Upper lobe of left lung (tissue), 6 donors: Measurements from ENCODE around the gene CDT1. TPM values are rescaled to one million over a fixed set of nuclear protein-coding genes. Genes with fewer than 3 reads are reported as not detected.

ENCODE experiments used
- ATAC-seq, 2 donors: fragments of 200-7000 bp; cut with Tn5 transposase; one replicate each; pipeline ENCODE4 v1.9.1; 2022; ENCODE audit warnings: mild to moderate bottlenecking in 2 of 2, moderate library complexity in 2 of 2; ENCODE audit not compliant: low FRiP score in 2 of 2
- DNase-seq, 2 donors: peaks; one replicate each; pipeline ENCODE4 v3.0.0-alpha.2; 2019 to 2020
- H3K27ac ChIP-seq, 4 donors: fragments of 200-600 bp; sonication (generic); one replicate each; pipeline ENCODE4 v1.5.1; 2016 to 2019
- H3K27me3 ChIP-seq, 4 donors: fragments of 200-600 bp; sonication (generic); one replicate each; pipeline ENCODE4 v1.5.1; 2017 to 2019
- H3K36me3 ChIP-seq, 4 donors: fragments of 200-600 bp; sonication (generic); one replicate each; pipeline ENCODE4 v1.5.1; 2016 to 2019
- H3K4me1 ChIP-seq, 4 donors: fragments of 200-600 bp; sonication (generic); one replicate each; pipeline ENCODE4 v1.5.1; 2018 to 2019
- H3K4me3 ChIP-seq, 4 donors: fragments of 200-600 bp; sonication (generic); one replicate each; pipeline ENCODE4 v1.5.1; 2017 to 2019; ENCODE audit warnings: mild to moderate bottlenecking in 2 of 4, moderate library complexity in 1 of 4
- H3K9me3 ChIP-seq, 4 donors: fragments of 200-600 bp; sonication (generic); one replicate each; pipeline ENCODE4 v1.5.1; 2018 to 2019
- EP300 ChIP-seq, 4 donors: sonication (generic); formaldehyde crosslinking; IDR thresholded peaks; one replicate each; pipeline ENCODE4 v1.5.1; 2017; ENCODE audit warnings: antibody characterized with exemption in 4 of 4, control low read depth in 2 of 4
- POLR2A ChIP-seq, 4 donors: fragments of 450-650 bp; IDR thresholded peaks; one replicate each; pipeline ENCODE4 v1.5.1; 2016 to 2017; ENCODE audit warnings: antibody characterized with exemption in 4 of 4, mild to moderate bottlenecking in 2 of 4
- POLR2AphosphoS5 ChIP-seq, 2 donors: sonication (generic); formaldehyde crosslinking; IDR thresholded peaks; one replicate each; pipeline ENCODE4 v1.5.1; 2017; ENCODE audit warnings: antibody characterized with exemption in 2 of 2
- WGBS, 2 donors: methylation state at CpG; one replicate each; pipeline ENCODE4 v1.1.5; 2017 to 2018; 5-methylcytosine and 5-hydroxymethylcytosine counted together
- total RNA-seq, 6 donors: library from RNA; depleted of rRNA in 4 of 6; stranded (reverse); fragments of >200 nt in 4 of 6; gene quantifications; one replicate each; pipeline versions ENCODE4 v1.1.0 to v1.2.1, GENCODE V29; 2016 to 2021
- TF ChIP-seq, protein P1 (sequence below), 6 experiments: fragments of 450-650 bp in 4 of 6; fragments of 200-600 bp in 2 of 6; sonication (generic) in 2 of 6; IDR thresholded peaks; one replicate each; pipeline ENCODE4 v1.5.1; 2016 to 2019; ENCODE audit warnings: antibody characterized with exemption in 6 of 6
- donor health status: DM: no; HTN: no; CAD: no; lungs with moderate emphysema.
- donor health status: DM: no; HTN: yes; CAD: no; lungs with severe emphysema.

CDT1 gene
- total RNA-seq, 6 donors from 2014 or later, result 2.3 to 4.7 (median 3.5) TPM; not detected in 1

DNA sequence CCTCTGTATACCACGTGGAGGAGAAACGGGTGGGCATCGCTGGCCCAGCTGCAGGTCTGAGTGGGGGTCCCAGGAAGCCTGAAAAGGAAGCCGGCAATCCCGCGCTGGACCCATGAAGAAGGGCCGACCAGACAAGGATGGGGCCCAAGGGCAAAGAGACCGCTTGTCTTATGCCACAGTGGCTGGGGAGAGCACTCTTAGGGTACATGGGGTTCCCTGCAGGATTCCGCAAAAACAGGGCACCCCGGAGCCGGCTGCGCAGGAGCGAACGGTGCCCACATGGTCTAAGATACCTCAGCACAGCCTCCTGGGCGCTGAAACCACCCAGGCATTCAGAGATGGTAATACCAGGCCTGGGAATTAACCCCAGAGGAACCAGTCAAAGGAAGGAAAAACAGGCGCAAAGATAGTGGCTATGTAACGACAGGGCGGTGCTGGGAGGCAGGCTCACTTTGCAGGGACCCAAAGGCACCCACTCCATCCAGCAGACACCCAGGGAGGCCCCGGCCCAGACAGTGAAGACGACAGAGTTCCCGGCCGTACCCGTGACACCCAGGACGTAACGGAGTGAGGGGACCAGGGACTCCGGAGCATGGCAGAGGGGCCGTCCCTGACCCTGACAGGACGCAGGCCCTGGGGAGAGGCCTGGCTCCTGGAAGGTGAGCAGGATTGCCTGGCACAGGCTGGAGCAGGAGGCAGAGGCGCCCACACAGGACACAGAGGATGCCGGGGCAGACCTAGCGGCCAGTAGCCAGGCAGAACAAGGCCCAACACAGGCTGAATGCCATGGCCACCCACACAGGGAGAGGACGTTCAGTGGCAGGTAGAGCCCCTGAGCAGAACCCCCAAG, 28.8 kb upstream of the CDT1 start:
- ATAC-seq (no peak), DNase-seq (peak in 1 of 2 donors; percentile 66)
- Histone ChIP-seq H3K9me3 (no peaks in the 10 kb centered on the region), H3K4me3 (no peak overlapping the region), H3K4me1 (peaks cover 60 to 88% (median 73%) of the 10 kb centered on the region in 4 donors), H3K36me3 (peaks cover 0 to 3% (median 0%) of the 10 kb centered on the region in 4 donors), H3K27me3 (no peaks in the 10 kb centered on the region), H3K27ac (peak overlapping the region; percentile 48 to 79 (median 72))
- TF ChIP-seq EP300 (IDR thresholded peaks at IDR 0.05) (no peak), POLR2A (IDR thresholded peaks at IDR 0.05) (no peak)
- 84 to 91% methylated on average over 19 to 31 of the region's 32 CpGs for WGBS, 2 donors

DNA sequence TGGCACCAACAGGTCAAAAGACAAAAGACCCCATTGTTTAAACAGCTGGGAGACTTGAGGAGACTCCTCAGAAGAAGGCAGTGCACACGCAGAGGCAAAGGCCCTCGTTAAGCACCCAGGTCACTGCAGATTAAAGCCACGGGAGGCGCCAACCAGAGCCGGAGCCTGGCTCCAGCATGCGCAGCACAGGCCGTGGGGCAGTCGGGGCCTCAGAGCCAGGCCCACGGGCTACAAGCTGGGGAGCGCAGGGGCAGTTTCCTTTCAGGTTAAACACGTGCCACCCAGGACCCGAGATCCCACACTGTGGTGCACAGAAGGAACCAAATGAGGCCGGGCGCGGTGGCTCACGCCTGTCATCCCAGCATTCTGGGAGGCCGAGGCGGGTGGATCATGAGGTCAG, 27.8 kb upstream of the CDT1 start:
- H3K4me3 ChIP-seq, result no peak overlapping the region
- DNase-seq (peak in 1 of 2 donors; percentile 64), ATAC-seq (no peak)
- H3K27me3 ChIP-seq, result no peaks in the 10 kb centered on the region
- TF ChIP-seq POLR2A (IDR thresholded peaks at IDR 0.05), result no peak
- TF ChIP-seq POLR2AphosphoS5 (IDR thresholded peaks at IDR 0.05), result no peak
- TF ChIP-seq, protein P1, sequence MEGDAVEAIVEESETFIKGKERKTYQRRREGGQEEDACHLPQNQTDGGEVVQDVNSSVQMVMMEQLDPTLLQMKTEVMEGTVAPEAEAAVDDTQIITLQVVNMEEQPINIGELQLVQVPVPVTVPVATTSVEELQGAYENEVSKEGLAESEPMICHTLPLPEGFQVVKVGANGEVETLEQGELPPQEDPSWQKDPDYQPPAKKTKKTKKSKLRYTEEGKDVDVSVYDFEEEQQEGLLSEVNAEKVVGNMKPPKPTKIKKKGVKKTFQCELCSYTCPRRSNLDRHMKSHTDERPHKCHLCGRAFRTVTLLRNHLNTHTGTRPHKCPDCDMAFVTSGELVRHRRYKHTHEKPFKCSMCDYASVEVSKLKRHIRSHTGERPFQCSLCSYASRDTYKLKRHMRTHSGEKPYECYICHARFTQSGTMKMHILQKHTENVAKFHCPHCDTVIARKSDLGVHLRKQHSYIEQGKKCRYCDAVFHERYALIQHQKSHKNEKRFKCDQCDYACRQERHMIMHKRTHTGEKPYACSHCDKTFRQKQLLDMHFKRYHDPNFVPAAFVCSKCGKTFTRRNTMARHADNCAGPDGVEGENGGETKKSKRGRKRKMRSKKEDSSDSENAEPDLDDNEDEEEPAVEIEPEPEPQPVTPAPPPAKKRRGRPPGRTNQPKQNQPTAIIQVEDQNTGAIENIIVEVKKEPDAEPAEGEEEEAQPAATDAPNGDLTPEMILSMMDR (IDR thresholded peaks at IDR 0.05), result no peak
- no peak overlapping the region for H3K27ac ChIP-seq
- 90 to 93% methylated on average over 13 to 18 of the region's 18 CpGs for WGBS, 2 donors
- peaks cover 60 to 88% (median 73%) of the 10 kb centered on the region in 4 donors for H3K4me1 ChIP-seq
- H3K36me3 ChIP-seq, result peaks cover 0 to 3% (median 0%) of the 10 kb centered on the region in 4 donors
- H3K9me3 ChIP-seq, result no peaks in the 10 kb centered on the region

DNA sequence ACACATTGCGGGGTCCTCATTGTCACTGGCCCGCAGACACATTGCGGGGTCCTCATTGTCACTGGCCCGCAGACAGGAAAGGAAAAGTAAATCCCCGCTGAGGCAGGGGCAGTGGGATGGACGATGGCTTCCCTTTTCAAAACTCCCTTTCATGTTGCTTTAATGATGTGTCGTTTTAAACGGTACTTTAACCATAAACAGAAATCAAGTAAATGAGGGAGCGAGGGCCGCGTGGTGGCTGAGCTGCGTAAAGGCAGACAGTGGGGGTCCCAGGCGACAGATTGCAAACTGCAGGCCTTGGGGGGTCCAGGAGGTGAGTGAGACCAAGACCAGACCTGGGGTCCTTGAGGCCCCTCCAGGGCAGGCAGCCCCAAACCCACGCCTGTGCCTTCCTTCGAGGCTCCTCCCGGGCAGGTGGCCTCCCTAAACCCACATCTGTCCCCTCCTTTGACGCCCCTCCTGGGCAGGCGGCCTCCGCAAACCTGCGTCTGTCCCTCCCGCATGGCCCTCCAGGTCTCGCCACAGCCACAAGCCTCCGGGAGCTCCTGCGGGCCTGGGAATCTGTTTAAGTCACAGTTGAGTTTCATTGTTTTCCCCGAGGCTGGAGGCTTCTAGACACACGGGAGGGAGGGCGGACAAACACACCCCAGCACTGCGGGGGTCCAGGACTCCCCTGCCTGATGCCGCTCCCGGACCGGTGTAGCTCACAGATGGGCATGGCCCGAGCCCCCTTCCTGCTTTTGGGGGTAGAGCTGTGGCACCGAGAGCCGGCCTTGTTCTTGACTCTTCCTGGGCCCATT, 25.9 kb upstream of the CDT1 start:
- DNase-seq (peak in 1 of 2 donors; percentile 73), ATAC-seq (no peak)
- H3K27ac ChIP-seq, result no peak overlapping the region
- 79 to 85% methylated on average over 21 to 34 of the region's 34 CpGs for WGBS, 2 donors
- peaks cover 62 to 91% (median 74%) of the 10 kb centered on the region in 4 donors for H3K4me1 ChIP-seq
- peaks cover 0 to 3% (median 0%) of the 10 kb centered on the region in 4 donors for H3K36me3 ChIP-seq
- no peak overlapping the region for H3K4me3 ChIP-seq
- H3K9me3 ChIP-seq, result no peaks in the 10 kb centered on the region
- TF ChIP-seq POLR2AphosphoS5 (IDR thresholded peaks at IDR 0.05) (no peak), POLR2A (IDR thresholded peaks at IDR 0.05) (no peak), EP300 (IDR thresholded peaks at IDR 0.05) (no peak)
- TF ChIP-seq, protein P1 (IDR thresholded peaks at IDR 0.05), result no peak
- no peaks in the 10 kb centered on the region for H3K27me3 ChIP-seq

DNA sequence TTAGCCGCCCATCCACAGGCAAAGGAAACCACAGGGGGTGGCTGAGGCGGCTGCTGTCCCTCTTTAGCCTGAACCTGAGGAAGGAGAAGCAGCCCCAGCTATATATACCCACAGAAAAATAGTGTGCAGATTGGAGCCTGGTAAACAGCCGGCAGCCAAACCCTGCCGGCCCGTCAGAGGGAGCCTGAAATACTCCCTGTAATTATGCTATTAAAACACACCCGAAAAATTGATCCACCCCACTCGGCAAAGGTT, 25.4 kb upstream of the CDT1 start:
- Histone ChIP-seq H3K4me3 (no peak overlapping the region), H3K9me3 (no peaks in the 10 kb centered on the region), H3K27ac (no peak overlapping the region), H3K4me1 (peaks cover 62 to 91% (median 74%) of the 10 kb centered on the region in 4 donors), H3K27me3 (no peaks in the 10 kb centered on the region), H3K36me3 (peaks cover 0 to 3% (median 0%) of the 10 kb centered on the region in 4 donors)
- ATAC-seq, result no peak
- no peak for DNase-seq
- 68 to 75% methylated on average over 6 to 7 of the region's 7 CpGs for WGBS, 2 donors
- TF ChIP-seq POLR2AphosphoS5 (IDR thresholded peaks at IDR 0.05), result no peak
- TF ChIP-seq, protein P1 (IDR thresholded peaks at IDR 0.05), result no peak
- no peak for TF ChIP-seq POLR2A (IDR thresholded peaks at IDR 0.05)
- no peak for TF ChIP-seq EP300 (IDR thresholded peaks at IDR 0.05)

DNA sequence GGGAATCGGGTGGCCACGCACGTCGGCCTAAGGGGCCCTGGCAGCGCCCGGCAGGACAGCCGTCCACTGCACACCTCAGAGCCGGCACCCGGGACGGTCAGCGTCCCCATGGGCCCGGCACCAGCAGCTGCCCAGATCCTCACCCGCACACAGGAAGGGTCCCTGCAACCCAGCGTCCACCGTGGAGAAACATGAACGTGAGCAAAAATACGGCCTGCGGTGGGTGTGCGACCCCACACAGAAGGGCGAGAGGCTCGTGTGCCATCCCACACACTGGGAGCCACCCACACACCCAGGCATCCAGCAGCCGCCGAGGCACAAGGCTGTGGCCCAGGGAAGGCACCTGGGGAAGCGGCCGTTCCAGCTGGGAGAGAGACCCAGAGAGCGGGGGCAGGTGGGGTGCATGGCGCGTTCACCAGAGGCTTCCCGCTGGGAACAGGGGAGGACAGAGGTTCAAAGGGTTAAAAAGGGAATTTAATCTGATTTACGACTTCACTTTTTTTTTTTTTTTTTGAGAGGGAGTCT, 25.0 kb upstream of the CDT1 start:
- ATAC-seq, result no peak
- peaks cover 62 to 91% (median 74%) of the 10 kb centered on the region in 4 donors for H3K4me1 ChIP-seq

More for the DNA sequence above, 25.0 kb upstream of the CDT1 start:
- no peaks in the 10 kb centered on the region for H3K9me3 ChIP-seq
- WGBS, 2 donors, result 87 to 89% methylated on average over 28 to 30 of the region's 30 CpGs
- H3K27ac ChIP-seq, result no peak overlapping the region
- H3K36me3 ChIP-seq, result peaks cover 0 to 3% (median 0%) of the 10 kb centered on the region in 4 donors
- H3K27me3 ChIP-seq, result no peaks in the 10 kb centered on the region
- TF ChIP-seq POLR2AphosphoS5 (IDR thresholded peaks at IDR 0.05) (no peak), POLR2A (IDR thresholded peaks at IDR 0.05) (no peak), EP300 (IDR thresholded peaks at IDR 0.05) (no peak)
- TF ChIP-seq, protein P1 (IDR thresholded peaks at IDR 0.05), result no peak
- no peak overlapping the region for H3K4me3 ChIP-seq
- DNase-seq, result peak in 1 of 2 donors; percentile 75
